Neural cell (in vitro differentiated cells): ENCODE results near the gene PGAP3.

Experiments
- CTCF ChIP-seq: fragments of 450-650 bp; IDR thresholded peaks from 2 replicates; pipeline ENCODE4 v1.5.1; 2014; ENCODE audit warnings: antibody characterized with exemption, mild to moderate bottlenecking, moderate library complexity; ENCODE audit not compliant: poor library complexity, severe bottlenecking
- EP300 ChIP-seq: fragments of 450-650 bp; conservative IDR thresholded peaks from 2 replicates; pipeline ENCODE4 v1.6.1; 2014; ENCODE audit warnings: antibody characterized with exemption, mild to moderate bottlenecking, moderate library complexity; ENCODE audit not compliant: poor library complexity, severe bottlenecking
- EZH2 ChIP-seq: fragments of 200-600, 300-800 bp; shearing (Covaris generic), sonication (generic); IDR thresholded peaks from 2 replicates; pipeline ENCODE4 v1.6.1; 2014; ENCODE audit warnings: antibody characterized with exemption, low read length, borderline replicate concordance, mild to moderate bottlenecking; ENCODE audit not compliant: insufficient read depth, poor library complexity, severe bottlenecking
- MXI1 ChIP-seq: fragments of 450-650 bp; conservative IDR thresholded peaks from 2 replicates; pipeline ENCODE4 v1.6.1; 2014; ENCODE audit warnings: antibody characterized with exemption, mild to moderate bottlenecking; ENCODE audit not compliant: poor library complexity, severe bottlenecking
- POLR2AphosphoS5 ChIP-seq: IDR thresholded peaks from 2 replicates; pipeline ENCODE4 v1.6.1; 2012
- RAD21 ChIP-seq: fragments of 450-650 bp; conservative IDR thresholded peaks from 2 replicates; pipeline ENCODE4 v1.6.1; 2014; ENCODE audit warnings: antibody characterized with exemption, mild to moderate bottlenecking, moderate library complexity
- REST ChIP-seq: IDR thresholded peaks from 2 replicates; pipeline ENCODE4 v1.6.1; 2012; ENCODE audit warnings: borderline replicate concordance
- SMC3 ChIP-seq: fragments of 450-650 bp; conservative IDR thresholded peaks from 2 replicates; pipeline ENCODE4 v1.6.1; 2014; ENCODE audit warnings: antibody characterized with exemption, mild to moderate bottlenecking, moderate library complexity; ENCODE audit not compliant: poor library complexity
- TAF1 ChIP-seq: IDR thresholded peaks from 2 replicates; pipeline ENCODE4 v1.6.1; 2012; ENCODE audit warnings: low read depth

GRCh38 chr17:39709319-39709997, 21.6 kb upstream of the PGAP3 start:
- no peak for TF ChIP-seq CTCF
- no peak for TF ChIP-seq EZH2
- TF ChIP-seq RAD21, result no peak
- TF ChIP-seq REST, result no peak
- no peak for TF ChIP-seq EP300
- no peak for TF ChIP-seq POLR2AphosphoS5
- no peak for TF ChIP-seq SMC3
- TF ChIP-seq TAF1, result no peak
- TF ChIP-seq MXI1, result no peak
